HG02798 (cell line): Measurements from ENCODE around the gene P2RY8.
A peak's percentile ranks its signal among the peaks of the same experiment; 100 is the strongest.

Source experiments
- ATAC-seq: cut with Tn5 transposase; IDR thresholded peaks from one replicate; pipeline ENCODE4 v1.9.1; 2021; ENCODE audit warnings: mild to moderate bottlenecking; ENCODE audit not compliant: unreplicated experiment, poor library complexity

The P2RY8 gene

DNA sequence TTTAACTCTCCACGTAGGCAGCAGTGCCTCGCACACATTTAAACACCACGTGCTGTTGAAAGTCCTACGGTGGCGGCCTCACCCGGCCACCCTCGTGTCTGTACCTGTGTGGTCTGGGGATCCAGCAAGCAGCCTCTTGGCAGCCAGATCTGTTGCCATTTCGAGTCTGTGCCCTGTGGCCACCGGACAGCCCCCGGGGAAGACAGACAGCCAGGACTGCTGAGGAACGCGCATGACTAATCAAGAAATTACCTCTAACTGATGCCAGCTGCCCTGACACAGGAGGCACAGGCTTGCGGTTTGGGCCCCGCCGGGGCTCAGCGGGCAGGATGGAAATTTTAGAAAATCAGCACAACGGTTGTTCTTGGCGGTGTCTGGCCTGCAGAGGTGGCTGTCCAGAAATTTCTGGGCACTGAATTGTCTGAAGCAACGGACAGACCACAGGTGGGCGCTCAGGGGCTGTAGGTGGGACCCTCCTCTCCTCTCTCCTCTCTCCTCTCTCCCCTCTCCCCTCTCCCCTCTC, 68.7 kb downstream of the P2RY8 start:
- ATAC-seq: peak; percentile 52

DNA sequence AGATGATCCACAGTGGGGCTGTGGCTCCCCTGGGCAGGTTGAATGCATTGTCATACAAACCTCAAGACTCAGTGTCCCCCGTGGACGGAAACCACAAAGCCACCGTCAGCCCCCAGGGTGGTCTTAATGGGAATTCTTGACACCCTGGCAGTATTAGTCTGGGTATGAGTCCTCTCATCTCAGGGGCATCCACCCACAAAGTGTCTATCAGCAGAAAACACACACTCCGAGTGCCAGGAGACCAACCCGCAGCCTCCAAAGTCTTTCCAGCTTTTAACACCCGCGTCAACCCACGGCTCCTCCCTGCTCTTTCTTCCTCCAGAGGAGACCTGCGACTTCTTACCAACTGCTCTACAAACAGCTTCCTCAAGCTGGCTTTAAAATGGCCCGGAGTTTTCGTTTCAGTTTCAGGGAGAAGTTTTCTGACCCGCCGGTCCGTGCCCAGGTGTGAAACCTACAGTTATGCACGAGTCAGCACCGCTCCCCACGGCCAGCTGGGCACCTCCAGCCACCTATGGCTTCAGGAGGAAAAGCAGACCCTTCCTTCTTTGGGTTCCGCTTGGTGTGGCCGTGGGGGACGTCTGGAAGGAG, 69.9 kb downstream of the P2RY8 start:
- ATAC-seq: peak; percentile 56

DNA sequence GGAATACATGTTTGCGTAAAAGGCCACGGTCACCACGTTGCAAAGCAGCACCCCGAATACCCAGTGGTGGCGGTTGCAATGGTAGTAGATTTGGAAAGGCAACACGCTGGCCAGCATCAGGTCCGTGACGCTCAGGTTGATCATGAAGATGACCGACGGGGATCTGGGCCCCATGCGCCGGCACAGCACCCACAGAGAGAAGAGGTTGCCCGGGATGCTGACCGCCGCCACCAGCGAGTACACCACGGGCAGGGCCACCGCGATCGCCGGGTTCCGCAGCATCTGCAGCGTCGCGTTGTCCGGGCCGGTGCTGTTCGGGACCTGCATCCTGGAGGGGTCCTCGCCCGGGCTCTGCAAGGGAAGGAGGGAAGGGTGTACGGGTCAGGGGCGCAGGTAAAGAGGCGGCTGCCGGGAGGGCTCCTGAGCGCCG, 70.7 kb downstream of the P2RY8 start:
- ATAC-seq: no peak

DNA sequence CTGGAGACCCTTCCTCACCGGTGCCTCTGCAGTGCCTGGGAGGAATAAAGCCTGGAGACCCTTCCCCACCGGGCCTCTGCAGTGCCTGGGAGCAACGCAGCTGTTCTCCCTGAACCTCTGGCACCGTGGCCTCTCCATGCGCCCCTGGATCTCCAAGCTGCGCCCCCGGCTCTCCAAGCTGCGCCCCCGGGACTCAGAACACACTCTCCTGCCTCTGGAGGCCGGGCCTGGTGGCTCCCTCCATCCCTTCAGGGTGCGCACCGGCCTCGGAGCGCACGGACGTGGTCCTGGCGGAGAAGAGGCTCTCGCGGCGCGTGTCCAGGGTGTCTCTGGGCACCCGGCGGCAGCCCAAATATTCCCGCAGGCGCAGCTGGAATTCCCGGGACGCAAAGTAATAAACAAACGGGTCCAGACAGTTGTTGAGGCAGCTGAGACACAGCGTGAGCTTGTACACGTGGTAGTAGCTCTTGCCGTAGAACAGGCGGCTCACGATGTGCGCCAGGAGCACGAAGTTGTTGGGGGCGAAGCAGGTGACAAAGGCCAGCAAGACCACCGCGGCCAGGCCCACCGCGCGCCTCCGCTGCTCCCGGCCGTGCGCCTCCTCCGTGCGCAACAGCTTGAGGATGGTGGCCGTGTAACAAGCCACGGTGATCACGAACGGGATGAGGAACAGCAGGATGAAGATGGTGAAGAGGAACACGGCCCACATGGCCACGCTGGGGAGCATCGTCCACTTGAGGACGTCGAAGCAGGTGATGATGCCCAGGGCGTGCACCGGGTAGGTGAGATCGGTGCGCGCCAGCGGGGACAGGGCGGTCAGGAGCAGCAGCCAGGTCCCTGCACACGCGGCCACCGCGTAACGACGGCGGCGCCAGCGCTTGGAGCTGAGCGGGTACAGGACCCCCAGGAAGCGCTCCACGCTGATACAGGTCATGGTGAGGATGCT, 71.4 kb downstream of the P2RY8 start:
- no peak for ATAC-seq

DNA sequence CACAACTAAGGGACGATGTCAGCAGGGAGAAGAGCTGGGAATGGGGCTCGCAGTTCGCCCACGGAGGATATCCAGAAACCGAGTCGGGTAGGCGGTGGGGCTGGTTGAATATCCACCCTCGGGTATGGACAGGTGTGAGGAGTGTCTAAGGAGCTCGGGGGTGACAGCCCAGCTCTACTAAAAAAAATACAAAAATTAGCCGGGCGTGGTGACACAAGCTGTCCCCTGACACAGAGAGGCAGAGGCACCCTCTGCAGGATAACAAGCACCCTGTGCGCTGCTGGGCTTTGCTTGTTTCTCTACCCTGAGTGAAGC, 72.1 kb downstream of the P2RY8 start:
- no peak for ATAC-seq

DNA sequence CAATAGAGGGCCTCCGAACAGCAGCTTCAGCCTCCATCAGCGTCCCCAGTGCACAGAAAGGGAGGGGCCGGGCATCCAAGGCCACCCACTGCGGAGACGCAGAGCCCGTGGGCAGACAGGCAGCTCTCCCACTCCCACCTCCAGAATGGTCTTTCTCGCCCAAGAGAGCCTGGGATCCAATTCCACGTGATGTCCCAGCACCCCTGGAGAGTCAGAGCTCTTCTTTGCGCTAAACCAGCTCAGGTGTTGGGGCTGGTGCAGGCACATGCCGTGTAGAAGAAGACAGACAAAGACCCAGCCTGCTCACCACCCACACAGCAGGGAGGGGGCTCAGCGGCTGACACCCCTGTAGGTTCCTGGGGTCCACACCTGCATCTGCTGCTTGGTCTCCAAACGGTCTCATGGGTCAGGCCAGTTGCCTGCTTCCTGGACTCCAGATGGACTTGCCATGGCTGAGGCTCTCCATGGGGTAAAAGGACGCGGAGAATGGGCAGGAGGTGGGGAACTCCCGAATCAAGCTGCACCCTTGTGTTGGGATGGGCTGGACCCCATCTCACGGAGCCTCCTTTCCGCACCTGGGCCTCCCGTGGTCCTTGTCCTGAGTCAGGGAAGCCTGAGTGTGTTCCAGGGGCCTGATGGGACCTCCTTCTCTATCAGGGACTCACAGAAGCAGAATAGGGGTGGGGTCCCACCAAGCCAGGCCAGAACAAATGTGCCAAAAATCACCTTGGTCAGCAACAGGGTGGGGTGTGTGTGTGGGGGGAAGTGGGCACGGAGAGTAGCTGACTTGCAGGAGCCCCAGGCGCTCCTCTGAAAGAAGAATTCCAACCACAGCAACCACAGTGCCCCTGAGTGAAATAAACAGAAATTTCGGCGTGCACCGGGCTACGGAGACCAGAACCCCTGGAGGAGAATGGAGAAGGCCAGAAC, 72.7 kb downstream of the P2RY8 start:
- ATAC-seq: no peak

DNA sequence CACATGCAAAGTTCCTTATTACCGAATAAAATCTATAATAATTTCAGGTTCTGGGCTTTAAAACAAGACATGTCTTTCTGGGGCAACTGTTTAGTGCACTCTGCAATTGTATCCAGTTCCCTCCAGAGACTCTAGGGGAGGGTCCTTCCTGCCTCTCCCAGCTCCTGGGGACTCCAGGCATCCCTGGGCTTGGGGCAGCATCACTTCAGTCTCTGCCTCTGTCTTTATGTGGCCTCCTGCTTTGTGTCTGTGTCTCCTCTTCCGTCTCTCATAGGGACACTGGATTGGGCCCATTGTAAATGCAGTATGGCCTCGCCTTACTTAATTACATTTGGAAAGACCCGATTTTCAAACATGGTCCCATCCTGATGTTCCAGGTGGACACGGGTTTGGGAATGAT, 73.4 kb downstream of the P2RY8 start:
- ATAC-seq: no peak

DNA sequence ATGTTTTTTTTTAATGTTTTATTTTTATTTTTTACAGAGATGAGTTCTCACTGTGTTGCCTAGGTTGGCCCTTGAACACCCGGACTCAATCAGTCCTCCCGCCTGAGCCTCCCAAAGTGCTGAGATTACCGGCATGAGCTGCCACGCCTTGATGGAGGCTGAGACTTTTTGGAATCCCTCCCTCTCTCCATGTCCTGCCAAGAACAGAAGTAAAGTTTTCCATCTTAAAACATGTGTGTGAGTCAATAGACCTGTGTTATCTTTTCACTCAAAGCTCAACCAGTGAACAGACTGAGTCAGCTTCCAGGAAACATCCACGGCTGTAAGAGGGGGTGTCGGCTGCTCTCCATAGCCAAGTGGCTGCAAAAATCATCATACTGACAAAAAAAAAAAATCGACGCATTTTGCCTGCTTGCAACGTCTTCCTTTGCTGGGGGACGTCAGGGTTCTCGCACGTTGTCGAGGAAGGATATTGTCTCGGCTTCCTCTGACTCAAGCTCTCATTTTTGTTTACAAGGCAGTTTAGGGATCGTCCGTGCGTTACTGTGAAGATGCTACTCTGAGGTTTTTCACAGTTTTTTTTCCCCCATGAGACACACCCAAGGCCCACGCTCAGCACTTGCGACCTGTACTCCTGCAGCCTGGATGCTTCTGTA, 74.3 kb downstream of the P2RY8 start:
- no peak for ATAC-seq

DNA sequence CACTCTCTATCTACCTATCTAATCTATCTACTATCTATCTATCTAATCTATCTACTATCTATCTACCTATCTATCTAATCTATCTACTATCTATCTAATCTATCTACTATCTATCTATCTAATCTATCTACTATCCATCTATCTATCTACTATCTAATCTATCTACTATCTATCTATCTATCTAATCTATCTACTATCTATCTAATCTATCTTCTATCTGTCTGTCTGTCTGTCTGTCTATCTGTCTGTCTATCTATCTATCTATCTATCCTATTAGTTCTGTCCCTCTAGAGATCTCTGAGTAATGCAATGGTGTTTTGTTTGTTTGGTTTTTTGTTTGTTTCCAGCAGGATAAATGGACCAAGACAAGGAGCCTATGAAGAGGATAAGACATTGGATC, 74.9 kb downstream of the P2RY8 start:
- ATAC-seq: no peak

DNA sequence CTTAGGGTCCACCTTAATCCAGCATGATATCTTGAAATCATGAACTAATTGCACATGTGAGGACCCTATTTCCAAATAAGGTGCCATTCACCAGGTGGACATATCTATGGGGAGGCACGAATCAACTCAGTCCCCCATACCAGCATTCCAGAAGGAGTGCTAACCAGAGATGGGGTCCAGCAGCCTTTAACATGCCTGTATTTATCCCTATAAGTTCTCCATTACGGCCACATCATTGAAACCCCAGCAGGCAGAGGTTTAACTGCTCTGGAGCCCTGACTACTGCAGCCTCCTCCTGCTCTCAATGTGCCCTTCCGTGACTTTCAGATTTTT, 81.1 kb downstream of the P2RY8 start:
- no peak for ATAC-seq

DNA sequence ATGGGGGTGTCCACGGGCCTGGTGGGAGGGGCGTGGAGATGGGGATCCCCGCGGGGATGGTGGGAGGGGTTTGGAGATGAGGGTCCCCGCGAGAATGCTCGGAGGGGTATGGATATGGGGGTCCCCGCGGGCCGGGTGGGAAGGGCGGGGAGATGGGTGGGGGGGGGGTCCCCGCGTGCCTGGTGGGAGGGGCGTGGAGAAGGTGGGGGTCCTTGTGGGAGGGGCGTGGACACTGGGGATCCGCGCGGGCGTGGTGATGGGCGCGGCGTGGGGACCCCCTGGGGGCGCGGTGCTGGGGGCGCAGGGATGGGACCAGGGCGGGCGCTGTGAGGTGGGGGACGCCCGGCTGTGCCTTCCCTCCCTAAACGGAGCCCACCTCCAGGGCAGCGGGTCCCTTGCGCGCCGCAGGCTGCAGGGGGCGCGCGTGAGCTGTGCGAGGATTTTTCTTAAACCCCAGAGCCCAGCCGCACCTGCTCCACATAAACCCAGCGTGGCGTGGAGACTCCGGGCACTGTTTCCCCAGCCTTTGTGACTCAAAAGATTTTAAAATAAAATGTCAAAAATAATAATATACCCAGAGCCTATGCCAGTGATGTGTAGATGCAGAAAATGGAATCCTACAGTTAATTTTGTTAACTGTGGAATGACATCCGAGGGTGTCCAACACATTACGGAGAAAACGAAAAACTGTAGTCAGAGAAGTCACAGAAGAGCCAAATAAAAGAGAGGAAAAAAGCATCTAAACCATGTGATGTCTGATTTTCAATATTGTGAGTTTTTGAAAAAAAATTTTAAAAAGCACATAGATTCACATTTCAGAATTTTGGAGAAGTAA, 82.8 kb downstream of the P2RY8 start:
- ATAC-seq: peak; percentile 37

DNA sequence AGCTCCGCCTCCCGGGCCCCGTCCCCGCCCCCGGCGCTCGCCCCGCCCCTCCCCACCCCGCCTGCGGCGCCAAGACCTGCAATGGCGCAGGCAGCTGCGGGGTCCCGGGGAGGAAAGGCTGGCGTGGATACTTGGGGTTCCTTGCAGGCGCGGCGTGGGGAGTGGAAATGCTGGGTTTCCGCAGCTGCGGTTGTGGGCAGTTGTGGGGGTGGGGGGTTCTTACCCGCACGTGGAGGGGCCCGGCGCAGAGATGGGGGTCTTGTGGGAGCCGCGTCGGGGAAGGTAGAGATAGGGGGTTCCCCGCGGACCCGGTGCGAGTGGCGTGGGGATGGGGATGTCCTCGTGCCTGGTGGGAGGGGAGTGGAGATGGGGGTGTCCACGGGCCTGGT, 83.6 kb downstream of the P2RY8 start:
- peak; percentile 20 for ATAC-seq

DNA sequence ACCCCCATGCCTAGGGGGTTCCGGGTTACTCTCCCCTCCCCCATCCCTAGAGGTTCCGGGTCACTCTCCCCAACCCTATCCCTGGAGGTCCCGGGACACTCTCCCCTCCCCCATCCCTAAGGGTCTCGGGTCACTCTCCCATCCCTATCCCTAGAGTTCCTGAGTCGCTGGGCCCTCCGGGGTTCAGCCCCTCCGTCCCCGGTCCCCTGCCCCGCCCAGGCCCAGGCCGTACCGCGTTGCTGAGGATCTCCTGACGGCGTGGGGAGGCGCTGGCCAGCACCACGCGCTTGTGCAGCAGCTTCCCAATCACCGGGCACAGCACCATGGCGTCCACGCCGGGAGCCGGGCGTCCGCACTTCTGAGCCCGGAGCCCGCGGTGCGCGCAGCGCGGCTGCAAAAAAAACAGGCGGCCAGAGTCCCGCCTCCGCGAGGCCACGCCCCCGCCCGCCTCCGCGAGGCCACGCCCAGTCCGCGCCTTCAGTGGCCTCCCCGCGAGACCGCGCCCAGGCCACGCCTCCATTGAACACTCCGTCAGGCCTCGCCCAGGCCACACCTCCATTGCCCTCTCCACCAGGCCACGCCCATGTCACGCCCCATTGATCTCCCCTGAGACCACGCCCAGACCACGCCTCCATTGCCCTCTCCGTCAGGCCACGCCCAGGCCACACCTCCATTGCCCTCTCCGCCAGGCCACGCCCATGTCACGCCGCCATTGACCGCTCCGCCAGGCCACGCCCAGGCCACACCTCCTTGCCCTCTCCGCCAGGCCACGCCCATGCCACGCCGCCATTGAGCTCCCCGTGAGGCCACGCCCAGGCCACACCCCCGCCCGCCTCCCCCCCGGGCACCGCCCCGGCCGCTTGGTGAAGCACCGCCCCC, 84.2 kb downstream of the P2RY8 start, which contains the start of gene ASMTL:
Gene ASMTL, minus strand, starts transcription at position 394 of the 879 bp plus-strand sequence. Its CDS starts 69 bp downstream, at position 325.
- peak; percentile 81 for ATAC-seq

DNA sequence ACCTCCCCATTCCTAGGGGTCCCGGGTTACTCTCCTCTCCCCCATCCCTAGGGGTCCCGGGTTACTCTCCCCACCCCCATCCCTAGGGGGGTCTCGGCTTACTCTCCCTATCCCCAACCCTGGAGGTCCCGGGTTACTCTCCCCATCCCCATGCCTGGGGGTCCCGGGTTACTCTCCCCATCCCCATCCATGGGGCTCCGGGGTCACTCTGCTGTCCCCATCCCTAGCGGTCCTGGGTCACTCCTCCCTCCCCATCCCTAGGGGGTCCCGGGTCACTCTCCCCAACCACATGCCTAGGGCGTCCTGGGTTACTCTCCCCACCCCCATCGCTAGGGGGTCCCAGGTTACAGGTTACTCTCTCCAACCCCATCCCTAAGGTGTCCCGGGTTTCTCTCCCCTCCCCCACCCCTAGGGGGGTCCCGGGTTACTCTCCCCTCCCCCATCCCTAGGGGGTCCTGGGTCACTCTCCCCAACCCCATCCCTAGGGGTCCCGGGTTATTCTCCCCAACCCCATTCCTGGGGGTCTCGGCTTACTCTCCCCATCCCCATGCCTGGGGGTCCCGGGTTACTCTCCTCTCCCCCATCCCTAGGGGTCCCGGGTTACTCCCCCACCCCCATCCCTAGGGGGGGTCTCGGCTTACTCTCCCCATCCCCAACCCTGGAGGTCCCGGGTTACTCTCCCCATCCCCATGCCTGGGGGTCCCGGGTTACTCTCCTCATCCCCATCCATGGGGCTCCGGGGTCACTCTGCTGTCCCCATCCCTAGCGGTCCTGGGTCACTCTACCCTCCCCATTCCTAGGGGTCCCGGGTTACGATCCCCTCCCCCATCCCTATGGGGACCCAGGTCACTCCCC, 85.1 kb downstream of the P2RY8 start:
- ATAC-seq: no peak

DNA sequence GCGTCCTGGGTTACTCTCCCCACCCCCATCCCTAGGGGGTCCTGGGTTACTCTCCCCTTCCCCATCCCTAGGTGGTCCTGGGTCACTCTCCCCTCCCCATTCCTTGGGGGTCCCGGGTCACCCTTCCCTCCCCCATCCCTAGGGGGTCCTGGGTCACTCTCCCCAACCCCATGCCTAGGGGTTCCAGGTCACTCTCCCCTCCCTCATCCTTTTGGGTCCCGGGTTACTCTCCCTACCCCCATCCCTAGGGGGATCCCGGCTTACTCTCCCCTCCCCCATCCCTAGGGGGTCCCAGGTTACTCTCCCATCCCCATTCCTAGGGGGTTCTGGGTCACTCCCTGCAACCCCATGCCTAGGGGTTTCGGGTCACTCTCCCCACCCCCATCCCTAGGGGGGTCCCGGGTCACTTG, 85.7 kb downstream of the P2RY8 start:
- no peak for ATAC-seq

DNA sequence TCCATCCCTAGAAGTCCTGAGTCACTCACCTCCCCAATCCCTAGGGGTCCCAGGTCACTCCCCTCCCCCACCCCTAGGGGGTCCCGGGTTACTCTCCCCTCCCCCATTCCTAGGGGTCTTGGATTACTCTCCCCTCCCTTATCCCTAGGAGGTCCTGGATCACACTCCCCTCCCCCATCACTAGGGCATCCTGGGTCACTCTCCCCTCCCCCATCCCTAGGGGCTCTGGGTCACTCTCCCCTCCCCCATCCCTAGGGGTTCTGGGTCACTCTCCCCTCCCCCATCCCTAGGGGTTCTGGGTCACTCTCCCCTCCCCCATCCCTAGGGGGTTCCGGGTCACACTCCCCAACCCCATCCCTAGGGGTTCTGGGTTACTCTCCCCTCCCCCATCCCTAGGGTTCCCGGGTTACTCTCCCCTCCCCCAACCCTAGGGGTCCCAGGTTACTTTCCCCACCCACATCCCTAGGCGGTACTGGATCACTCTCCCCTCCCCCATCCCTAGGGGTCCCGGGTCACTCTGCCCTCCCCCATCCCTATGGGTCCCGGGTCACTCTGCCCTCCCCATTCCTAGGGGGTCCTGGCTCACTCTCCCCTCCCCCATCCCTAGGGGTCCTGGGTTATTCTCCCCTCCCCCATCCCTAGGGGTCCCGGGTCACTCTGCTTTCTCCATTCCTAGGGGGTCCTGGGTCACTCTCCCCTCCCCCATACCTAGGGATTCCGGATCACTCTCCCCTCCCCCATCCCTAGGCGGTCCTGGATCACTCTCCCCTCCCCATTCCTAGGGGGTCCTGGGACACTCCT, 86.4 kb downstream of the P2RY8 start:
- ATAC-seq: no peak

DNA sequence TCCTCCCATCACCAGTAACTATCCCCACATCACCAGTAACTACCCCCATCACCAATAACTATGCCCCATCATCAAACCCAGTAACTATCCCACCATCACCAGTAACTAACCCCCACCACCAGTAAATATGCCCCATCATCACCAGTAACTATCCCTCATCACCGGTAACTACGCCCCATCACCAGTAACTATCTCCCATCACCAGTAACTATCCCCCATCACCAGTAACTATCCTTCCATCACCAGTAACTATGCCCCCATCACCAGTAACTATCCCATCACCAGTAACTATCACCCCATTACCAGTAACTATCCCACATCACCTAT, 87.2 kb downstream of the P2RY8 start:
- no peak for ATAC-seq
